Activated CD8-positive, alpha-beta T cell treated with anti-CD3 and anti-CD28 coated beads for 36 hours (primary cell): ENCODE results near the gene CYBA. TPM values are rescaled to one million over a fixed set of nuclear protein-coding genes. Genes with fewer than 3 reads are reported as not detected.

Experiments used
- ATAC-seq: fragments of 200-7000 bp; cut with Tn5 transposase; one replicate; pipeline ENCODE4 v1.10.0; 2021; ENCODE audit warnings: mild to moderate bottlenecking, moderate library complexity
- CTCF ChIA-PET: fragments of 350-600 bp; sonication (Branson Sonifier 250); formaldehyde crosslinking; loops from one replicate; lab custom pipeline; 2021; ENCODE audit warnings: antibody characterized with exemption; lab: Charles Lee
- POLR2A ChIA-PET: fragments of 350-600 bp; sonication (Branson Sonifier 250); formaldehyde crosslinking; loops from one replicate; lab custom pipeline; 2021; ENCODE audit warnings: antibody characterized with exemption; lab: Charles Lee
- DNase-seq: peaks from one replicate; pipeline ENCODE4 v3.0.0-alpha.2; 2020
- H3K27ac Mint-ChIP-seq: one replicate; pipeline ENCODE4 v1.8.0; 2021; ENCODE audit warnings: mild to moderate bottlenecking, mixed read lengths
- H3K27me3 Mint-ChIP-seq: one replicate; pipeline ENCODE4 v1.8.0; 2021; ENCODE audit warnings: mixed read lengths
- H3K36me3 Mint-ChIP-seq: one replicate; pipeline ENCODE4 v1.8.0; 2021; ENCODE audit warnings: low read depth, mixed read lengths
- H3K4me1 Mint-ChIP-seq: one replicate; pipeline ENCODE4 v1.8.0; 2021; ENCODE audit warnings: low read depth, mixed read lengths
- H3K4me3 Mint-ChIP-seq: one replicate; pipeline ENCODE4 v1.8.0; 2021; ENCODE audit warnings: mild to moderate bottlenecking, moderate library complexity, mixed read lengths
- H3K9me3 Mint-ChIP-seq: one replicate; pipeline ENCODE4 v1.8.0; 2021; ENCODE audit warnings: mixed read lengths
- intact Hi-C: fragments of 100-400 bp; cut with micrococcal nuclease; formaldehyde crosslinking; loops from one replicate; pipeline ENCODE4 v1.10.0; 2022
- total RNA-seq, 2 experiments: library from RNA; stranded (reverse); gene quantifications; one replicate each; pipeline ENCODE4 v1.2.3, GENCODE V29; 2021
- TF ChIP-seq, protein P1 (sequence below): fragments of 200-600 bp; IDR thresholded peaks from one replicate; pipeline ENCODE4 v1.8.0; 2022; ENCODE audit warnings: antibody characterized with exemption, mild to moderate bottlenecking

CYBA gene
- total RNA-seq, 2 experiments from 2014 or later = 230 to 236 TPM

GRCh38 chr16:88595921-88596320 lies 54.9 kb downstream of the CYBA start:
- Mint-ChIP-seq H3K9me3 (no peaks in the 10 kb centered on the region), H3K27me3 (no peaks in the 10 kb centered on the region), H3K27ac (no peak overlapping the region), H3K4me1 (peaks cover 14% of the 10 kb centered on the region), H3K36me3 (peaks cover 32% of the 10 kb centered on the region), H3K4me3 (no peak overlapping the region)
- TF ChIP-seq, protein P1, sequence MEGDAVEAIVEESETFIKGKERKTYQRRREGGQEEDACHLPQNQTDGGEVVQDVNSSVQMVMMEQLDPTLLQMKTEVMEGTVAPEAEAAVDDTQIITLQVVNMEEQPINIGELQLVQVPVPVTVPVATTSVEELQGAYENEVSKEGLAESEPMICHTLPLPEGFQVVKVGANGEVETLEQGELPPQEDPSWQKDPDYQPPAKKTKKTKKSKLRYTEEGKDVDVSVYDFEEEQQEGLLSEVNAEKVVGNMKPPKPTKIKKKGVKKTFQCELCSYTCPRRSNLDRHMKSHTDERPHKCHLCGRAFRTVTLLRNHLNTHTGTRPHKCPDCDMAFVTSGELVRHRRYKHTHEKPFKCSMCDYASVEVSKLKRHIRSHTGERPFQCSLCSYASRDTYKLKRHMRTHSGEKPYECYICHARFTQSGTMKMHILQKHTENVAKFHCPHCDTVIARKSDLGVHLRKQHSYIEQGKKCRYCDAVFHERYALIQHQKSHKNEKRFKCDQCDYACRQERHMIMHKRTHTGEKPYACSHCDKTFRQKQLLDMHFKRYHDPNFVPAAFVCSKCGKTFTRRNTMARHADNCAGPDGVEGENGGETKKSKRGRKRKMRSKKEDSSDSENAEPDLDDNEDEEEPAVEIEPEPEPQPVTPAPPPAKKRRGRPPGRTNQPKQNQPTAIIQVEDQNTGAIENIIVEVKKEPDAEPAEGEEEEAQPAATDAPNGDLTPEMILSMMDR = no peak
- POLR2A ChIA-PET = no interaction called here
- DNase-seq = no peak
- ATAC-seq = no peak
- CTCF ChIA-PET = interaction anchor here (0.8 to 1.1 kb wide), 2 partner anchors 14 to 159 kb away, joined by 3 to 4 read pairs; no protein-coding TSS in a partner anchor
- intact Hi-C loops = no loop called here

- Mint-ChIP-seq H3K4me1 (peaks cover 14% of the 10 kb centered on the region), H3K27me3 (no peaks in the 10 kb centered on the region), H3K9me3 (no peaks in the 10 kb centered on the region), H3K27ac (no peak overlapping the region), H3K4me3 (no peak overlapping the region), H3K36me3 (peaks cover 31% of the 10 kb centered on the region)
- intact Hi-C loops = no loop called here
- DNase-seq (no peak), ATAC-seq (no peak)
- POLR2A ChIA-PET = no interaction called here
- TF ChIP-seq, protein P1 = no peak
- CTCF ChIA-PET = interaction anchor here (1.1 kb wide), 1 partner anchor 158 kb away, joined by 4 read pairs; no protein-coding TSS in a partner anchor
These were observed 55.8 kb downstream of the CYBA start for GRCh38 chr16:88595101-88595500.

- POLR2A ChIA-PET = interaction anchor here (1.7 kb wide), 1 partner anchor 24 kb away, joined by 4 read pairs; the partner anchor contains the start of gene ZC3H18
- H3K9me3 Mint-ChIP-seq = no peaks in the 10 kb centered on the region
- H3K27ac Mint-ChIP-seq = no peak overlapping the region
- ATAC-seq = no peak
- CTCF ChIA-PET = interaction anchor here (1.0 kb wide), 2 partner anchors 21 to 156 kb away, joined by 3 read pairs; no protein-coding TSS in a partner anchor
- H3K27me3 Mint-ChIP-seq = no peaks in the 10 kb centered on the region
- no peak for DNase-seq
- H3K4me1 Mint-ChIP-seq = peaks cover 21% of the 10 kb centered on the region
- intact Hi-C loops = no loop called here
- peaks cover 32% of the 10 kb centered on the region for H3K36me3 Mint-ChIP-seq
- TF ChIP-seq, protein P1 = no peak
- H3K4me3 Mint-ChIP-seq = no peak overlapping the region
These were observed 56.9 kb downstream of the CYBA start for GRCh38 chr16:88593910-88594309.

- peaks cover 33% of the 10 kb centered on the region for H3K36me3 Mint-ChIP-seq
- intact Hi-C loops = no loop called here
- no peak for DNase-seq
- no peak overlapping the region for H3K27ac Mint-ChIP-seq
- TF ChIP-seq, protein P1 = no peak
- no peak for ATAC-seq
- no peak overlapping the region for H3K4me3 Mint-ChIP-seq
- H3K4me1 Mint-ChIP-seq = peaks cover 23% of the 10 kb centered on the region
- POLR2A ChIA-PET = interaction anchor here (1.7 kb wide), 1 partner anchor 23 kb away, joined by 4 read pairs; the partner anchor contains the start of gene ZC3H18
- CTCF ChIA-PET = interaction anchor here (1.0 kb wide), 2 partner anchors 21 to 156 kb away, joined by 3 read pairs; no protein-coding TSS in a partner anchor
- H3K9me3 Mint-ChIP-seq = no peaks in the 10 kb centered on the region
- H3K27me3 Mint-ChIP-seq = no peaks in the 10 kb centered on the region
These were observed 57.4 kb downstream of the CYBA start for GRCh38 chr16:88593489-88593888.

Other genes starting within 250 kb of the CYBA start
- gene ZFPM1, start 197.8 kb downstream of the CYBA start, total RNA-seq = 10 to 100 TPM; 15.0 to 18.0 TPM
- 10 to 100 TPM; 67.7 to 73.5 TPM for gene ZC3H18, start 80.7 kb downstream of the CYBA start, total RNA-seq
- under 1 TPM in 1 of 2 experiments, not detected in 1; 0.31 TPM for gene IL17C, start 12.5 kb downstream of the CYBA start, total RNA-seq
- 10 to 100 TPM; 83.1 to 89.9 TPM for gene MVD, start 12.0 kb upstream of the CYBA start, total RNA-seq
- gene SNAI3, start 35.5 kb upstream of the CYBA start, total RNA-seq = 1 to 10 TPM; 5.2 to 5.3 TPM
- gene RNF166, start 55.4 kb upstream of the CYBA start, total RNA-seq = 10 to 100 TPM; 80.7 to 82.4 TPM
- 10 to 100 TPM; 37.1 to 37.8 TPM for gene CTU2, start 55.5 kb upstream of the CYBA start, total RNA-seq
- gene PIEZO1, start 134.2 kb upstream of the CYBA start, total RNA-seq = 10 to 100 TPM; 87.7 to 91.8 TPM
- gene CDT1, start 152.7 kb upstream of the CYBA start, total RNA-seq = 100 to 1,000 TPM; 180 to 182 TPM
- 100 to 1,000 TPM; 236 to 240 TPM for gene APRT, start 160.9 kb upstream of the CYBA start, total RNA-seq
- 10 to 100 TPM; 24.5 to 25.4 TPM for gene GALNS, start 205.9 kb upstream of the CYBA start, total RNA-seq
- 10 to 100 TPM; 56.4 to 61.9 TPM for gene TRAPPC2L, start 206.1 kb upstream of the CYBA start, total RNA-seq
- not detected for gene PABPN1L, start 215.6 kb upstream of the CYBA start, total RNA-seq